Coronary artery (tissue), 2 donors: ENCODE data around the gene DELE1.

Experiments
- DNase-seq: peaks from one replicate; pipeline ENCODE4 v3.0.0-alpha.2; 2017; ENCODE audit warnings: low spot score
- H3K27ac ChIP-seq, 2 donors: fragments of 200-600 bp; sonication (generic); one replicate each; pipeline ENCODE4 v1.5.1; 2016 to 2019
- H3K4me3 ChIP-seq: fragments of 200-600 bp; sonication (generic); 2 replicates; pipeline ENCODE4 v1.5.1; 2016; ENCODE audit warnings: mild to moderate bottlenecking, moderate library complexity
- TF ChIP-seq, protein P1 (sequence below): fragments of 200-600 bp; sonication (generic); IDR thresholded peaks from one replicate; pipeline ENCODE4 v1.5.1; 2019; ENCODE audit warnings: antibody characterized with exemption

The DELE1 gene

GRCh38 chr5:141978389-141978788, 54.7 kb downstream of the DELE1 start:
- Histone ChIP-seq H3K4me3 (no peak overlapping the region), H3K27ac (no peak overlapping the region)
- TF ChIP-seq, protein P1, sequence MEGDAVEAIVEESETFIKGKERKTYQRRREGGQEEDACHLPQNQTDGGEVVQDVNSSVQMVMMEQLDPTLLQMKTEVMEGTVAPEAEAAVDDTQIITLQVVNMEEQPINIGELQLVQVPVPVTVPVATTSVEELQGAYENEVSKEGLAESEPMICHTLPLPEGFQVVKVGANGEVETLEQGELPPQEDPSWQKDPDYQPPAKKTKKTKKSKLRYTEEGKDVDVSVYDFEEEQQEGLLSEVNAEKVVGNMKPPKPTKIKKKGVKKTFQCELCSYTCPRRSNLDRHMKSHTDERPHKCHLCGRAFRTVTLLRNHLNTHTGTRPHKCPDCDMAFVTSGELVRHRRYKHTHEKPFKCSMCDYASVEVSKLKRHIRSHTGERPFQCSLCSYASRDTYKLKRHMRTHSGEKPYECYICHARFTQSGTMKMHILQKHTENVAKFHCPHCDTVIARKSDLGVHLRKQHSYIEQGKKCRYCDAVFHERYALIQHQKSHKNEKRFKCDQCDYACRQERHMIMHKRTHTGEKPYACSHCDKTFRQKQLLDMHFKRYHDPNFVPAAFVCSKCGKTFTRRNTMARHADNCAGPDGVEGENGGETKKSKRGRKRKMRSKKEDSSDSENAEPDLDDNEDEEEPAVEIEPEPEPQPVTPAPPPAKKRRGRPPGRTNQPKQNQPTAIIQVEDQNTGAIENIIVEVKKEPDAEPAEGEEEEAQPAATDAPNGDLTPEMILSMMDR, result no peak
- no peak for DNase-seq

- TF ChIP-seq, protein P1, result no peak
- DNase-seq, result no peak
- Histone ChIP-seq H3K27ac (no peak overlapping the region), H3K4me3 (no peak overlapping the region)
Observed at GRCh38 chr5:141982626-141983025, 59.0 kb downstream of the DELE1 start.

- Histone ChIP-seq H3K4me3 (no peak overlapping the region), H3K27ac (no peak overlapping the region)
- TF ChIP-seq, protein P1, result no peak
- no peak for DNase-seq
Observed at GRCh38 chr5:141986072-141986471, 62.4 kb downstream of the DELE1 start.

GRCh38 chr5:141989720-141990119, 66.0 kb downstream of the DELE1 start:
- TF ChIP-seq, protein P1, result no peak
- no peak overlapping the region for H3K27ac ChIP-seq
- DNase-seq, result no peak
- H3K4me3 ChIP-seq, result no peak overlapping the region
